Measurements from ENCODE around the gene POLD4.
A peak's percentile ranks its signal among the peaks of the same experiment; 100 is the strongest.
"Not testable (repeated sequence)": the region's sequence is repeated elsewhere in the genome, so short reads cannot be mapped to it uniquely, and the experiment has no call there.

POLD4 gene

DNA sequence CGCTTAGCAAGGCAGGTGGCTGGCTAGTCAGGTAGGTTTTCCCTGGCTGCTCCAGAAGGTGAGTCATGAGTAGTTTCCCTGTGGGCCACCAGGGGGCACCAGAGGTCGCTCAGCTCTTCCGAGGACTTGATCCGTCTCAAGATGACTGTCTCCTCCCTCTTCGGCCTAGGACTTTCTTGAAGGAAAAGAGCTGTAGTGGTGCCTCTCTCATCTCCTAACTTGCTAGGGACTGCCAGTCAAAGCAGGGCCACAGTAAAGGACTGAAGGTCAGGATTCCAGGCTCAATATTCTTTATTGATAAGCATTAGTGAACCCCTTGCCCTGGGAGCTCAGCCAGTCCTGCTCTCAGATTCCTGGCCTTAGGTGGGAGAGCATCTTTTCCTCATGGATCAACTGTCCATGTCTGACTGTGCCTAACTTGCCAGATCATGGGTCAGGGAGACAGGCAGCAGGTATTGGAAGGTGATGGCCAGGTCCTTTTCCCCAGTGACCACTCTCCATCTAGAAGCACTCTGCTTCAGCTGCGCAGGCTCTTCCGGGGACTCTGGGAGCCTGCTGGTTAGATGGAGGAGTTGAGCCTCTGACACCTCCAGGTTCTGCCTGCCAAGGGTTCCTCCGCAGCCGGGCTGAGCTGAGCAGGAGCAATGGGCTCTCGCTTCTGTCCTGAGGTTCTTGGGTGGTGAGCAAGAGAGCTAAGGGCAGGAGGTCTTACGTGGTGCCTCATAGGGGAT is 1.9 kb downstream of the POLD4 start:
- peak; percentile 12 to 54 for DNase-seq

DNA sequence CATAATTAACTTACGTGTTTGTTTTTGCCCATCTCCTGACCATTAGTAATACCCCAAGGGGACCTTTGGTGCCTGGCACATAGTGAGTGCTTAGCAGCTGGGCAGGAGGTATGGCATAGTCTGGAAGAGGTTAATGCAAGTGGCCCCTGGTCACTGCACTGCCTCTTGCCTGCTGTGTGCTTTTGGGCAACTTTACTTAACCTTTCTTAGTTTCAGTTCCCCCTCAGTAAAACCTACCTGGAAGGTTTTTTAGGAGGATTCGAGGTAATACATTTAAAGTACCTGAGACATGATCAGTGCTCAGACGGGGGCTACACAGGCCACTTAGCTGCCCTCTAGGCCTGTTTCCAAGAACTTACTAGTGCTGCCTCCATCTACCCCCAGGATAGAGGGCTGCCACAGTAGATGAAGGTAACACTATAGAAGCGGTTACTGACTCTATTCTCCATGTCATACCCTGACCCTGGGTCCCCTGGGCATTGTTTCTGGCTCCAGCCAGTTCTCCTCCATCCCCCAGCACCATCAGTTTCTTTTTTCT is 3.3 kb downstream of the POLD4 start:
- DNase-seq: no peak

GRCh38 chr11:67349457-67349856 is 3.9 kb downstream of the POLD4 start:
- DNase-seq: no peak

GRCh38 chr11:67349036-67349435 is 4.3 kb downstream of the POLD4 start:
- no peak for DNase-seq

DNA sequence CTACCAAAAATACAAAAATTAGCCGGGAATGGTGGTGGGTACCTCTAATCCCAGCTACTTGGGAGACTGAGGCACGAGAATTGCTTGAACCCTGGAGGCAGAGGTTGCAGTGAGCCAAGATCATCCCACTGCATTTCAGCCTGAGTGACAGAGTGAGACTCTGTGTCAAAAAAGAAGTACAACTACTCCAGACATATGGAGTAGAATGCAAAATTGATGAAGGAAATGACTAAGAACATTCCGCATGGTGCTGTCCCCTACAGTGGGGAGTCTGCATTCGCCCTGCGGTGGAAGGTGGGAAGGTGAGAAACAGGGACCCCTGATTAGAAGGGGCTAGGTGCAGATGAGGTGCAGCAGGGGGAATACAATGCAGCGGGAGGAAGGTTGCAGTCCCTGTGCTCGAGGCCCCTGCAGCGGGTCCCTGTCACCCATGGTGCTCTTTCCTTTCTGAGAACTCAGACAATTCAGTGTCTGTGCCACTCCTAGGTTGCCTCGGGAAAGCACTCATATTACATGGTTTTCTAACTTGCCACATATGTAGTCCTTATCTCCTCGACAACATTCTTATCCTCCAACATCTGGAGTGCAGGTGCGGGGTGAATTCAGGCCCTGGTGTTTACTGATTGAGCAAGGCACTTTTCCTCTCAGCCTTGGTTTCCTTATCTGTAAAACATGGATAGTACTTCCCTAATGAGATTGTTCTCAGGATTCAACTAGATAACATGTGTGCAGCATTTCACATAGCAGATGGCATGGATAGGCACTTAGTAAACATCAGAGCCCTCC is 5.2 kb downstream of the POLD4 start:
- DNase-seq: no peak

DNA sequence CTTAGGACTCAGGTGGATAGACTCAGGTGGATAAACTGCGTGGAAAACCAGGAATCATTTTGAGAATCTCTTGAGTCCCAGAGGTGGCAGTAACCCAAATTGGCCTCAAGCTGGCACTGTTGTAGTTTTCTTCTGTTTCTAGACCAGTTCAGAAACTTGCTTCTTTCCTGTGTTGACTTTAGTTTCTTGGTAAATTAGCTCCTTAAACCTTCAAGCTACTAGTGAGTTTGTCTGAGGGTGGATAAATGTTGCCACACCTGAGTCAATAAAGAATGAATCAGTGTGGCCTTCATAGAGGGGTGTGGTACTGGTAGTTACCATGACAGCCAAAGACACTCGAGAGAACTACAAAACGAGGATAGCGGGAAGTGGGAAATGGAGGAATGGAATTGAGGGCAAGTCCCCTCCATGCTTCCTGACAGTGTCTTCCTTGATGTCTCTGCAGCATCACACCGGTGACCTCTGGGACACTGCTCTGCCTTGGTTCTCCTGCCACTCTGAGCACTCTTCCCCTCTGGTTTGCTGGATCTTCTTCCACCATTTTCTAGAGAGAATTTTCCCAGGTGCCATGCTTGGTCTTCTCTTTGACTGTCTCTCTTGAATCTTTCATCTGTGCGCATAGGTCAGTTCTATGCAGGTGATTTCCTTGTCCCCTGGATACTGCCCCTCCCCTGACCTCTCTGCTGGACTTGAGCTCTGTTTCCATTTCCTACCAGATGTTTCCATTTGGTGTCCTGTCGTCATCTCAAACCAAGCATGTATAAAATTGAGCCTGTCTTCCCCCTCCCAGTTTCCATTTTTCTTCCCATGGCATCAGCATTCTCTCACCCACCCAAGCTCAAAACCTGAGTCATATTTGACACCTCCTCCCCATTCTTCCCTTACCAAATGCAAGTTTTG is 7.2 kb downstream of the POLD4 start:
- DNase-seq: no peak

DNA sequence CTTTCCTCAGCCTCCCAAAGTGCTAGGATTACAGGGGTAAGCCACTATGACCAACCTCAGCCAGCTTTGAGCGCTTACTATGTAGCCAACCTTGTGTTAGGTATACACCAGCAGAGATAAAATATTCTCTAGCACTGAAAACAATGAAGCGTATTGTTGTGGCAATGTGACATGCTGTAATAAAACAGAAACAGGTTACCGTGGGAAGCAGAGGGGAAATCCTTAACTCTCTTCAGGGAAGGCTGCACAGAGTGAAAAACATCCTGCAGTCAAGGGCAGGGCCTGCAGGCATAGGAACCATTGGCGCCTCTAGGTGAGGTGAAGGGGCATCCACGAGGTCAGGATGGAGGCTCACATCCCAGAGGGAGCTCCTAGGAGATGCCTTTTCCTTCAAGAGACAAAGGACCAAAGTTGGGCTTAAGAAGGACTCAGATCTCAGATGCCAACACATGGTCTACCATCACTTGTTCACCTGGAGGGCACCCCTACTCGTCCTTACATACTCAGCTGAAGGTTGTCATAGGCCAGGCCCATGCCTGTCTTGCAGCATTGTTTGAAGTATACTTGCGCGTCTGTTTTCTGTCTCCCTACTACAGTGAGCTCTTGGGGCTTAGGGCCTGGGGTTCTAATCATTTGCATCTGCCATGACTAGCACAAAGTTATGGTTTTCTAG is 8.0 kb downstream of the POLD4 start:
- no peak for DNase-seq

DNA sequence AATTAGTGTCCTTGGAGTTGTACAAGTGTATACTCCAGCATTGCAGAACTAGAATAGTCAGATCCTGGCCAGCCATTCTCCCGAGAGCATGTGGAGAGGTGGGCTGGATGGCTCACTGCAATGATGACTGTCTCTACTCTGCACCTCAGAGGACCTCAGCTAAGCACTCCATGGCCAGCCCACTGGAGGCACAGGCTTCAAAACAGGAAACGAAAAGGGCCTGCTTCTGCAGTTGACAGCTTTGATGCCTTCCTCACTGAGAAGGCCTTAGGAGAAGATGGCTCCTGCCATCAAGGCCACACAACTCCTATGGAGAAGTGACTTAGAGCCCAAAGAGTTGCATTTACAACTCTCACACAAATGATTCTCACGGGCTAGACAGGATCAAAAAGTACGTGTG is 9.1 kb downstream of the POLD4 start:
- no peak for DNase-seq

- no peak for DNase-seq
Observed at GRCh38 chr11:67337257-67337656, 16.1 kb downstream of the POLD4 start.

- DNase-seq: no peak
Observed at GRCh38 chr11:67332081-67332691, 21.2 kb downstream of the POLD4 start.

DNA sequence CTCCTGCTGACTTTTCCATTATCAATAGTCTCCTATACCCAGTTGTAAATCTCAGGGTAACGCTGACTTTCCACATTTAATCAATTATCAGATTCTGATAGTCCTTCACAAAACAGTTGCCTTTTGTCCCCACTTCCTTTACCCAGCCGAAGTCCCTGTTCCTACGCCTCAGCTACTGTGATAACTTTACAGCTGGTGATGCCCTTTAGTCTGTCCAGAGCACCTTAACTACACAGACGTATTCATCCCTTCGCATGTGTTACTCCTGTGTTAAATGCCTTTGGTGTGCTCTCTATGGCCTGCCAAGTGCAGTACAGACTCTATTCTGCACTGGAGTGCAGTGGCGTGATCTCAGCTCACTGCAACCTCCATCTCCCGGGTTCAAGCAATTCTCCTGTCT is 29.8 kb downstream of the POLD4 start:
- DNase-seq: no peak

GRCh38 chr11:67322049-67322448 is 31.3 kb downstream of the POLD4 start:
- no peak for DNase-seq

- no peak for DNase-seq
Observed at GRCh38 chr11:67321313-67321871, 32.0 kb downstream of the POLD4 start.

DNA sequence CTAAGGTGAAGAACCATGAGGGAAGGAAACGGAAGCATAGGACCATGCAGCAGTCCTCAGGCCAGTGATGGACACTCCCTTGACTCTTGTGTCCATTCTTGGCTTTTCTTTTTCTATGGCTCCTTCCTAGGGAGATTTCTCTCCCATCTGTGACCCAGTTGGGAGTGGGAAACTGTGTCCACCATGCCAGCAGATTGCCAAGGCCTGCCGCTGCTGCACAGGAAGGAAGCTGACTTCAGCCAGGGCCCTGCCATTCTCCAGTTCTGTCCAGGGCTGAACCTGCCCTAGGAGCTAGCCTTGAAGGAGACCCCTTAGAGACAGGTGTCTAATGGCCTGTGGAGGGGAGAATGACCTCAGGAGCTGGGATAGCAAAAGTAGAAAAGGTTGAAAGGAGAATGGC is 32.7 kb downstream of the POLD4 start:
- DNase-seq: no peak

- no peak for DNase-seq
Observed at GRCh38 chr11:67320011-67320410, 33.3 kb downstream of the POLD4 start.

- not testable (repeated sequence) for DNase-seq
Observed at GRCh38 chr11:67318876-67319275, 34.5 kb downstream of the POLD4 start.

GRCh38 chr11:67317888-67318555 is 35.3 kb downstream of the POLD4 start:
- no peak for DNase-seq

- DNase-seq: peak; percentile 96 to 99
Observed at GRCh38 chr11:67317205-67317887, 36.0 kb downstream of the POLD4 start.

DNA sequence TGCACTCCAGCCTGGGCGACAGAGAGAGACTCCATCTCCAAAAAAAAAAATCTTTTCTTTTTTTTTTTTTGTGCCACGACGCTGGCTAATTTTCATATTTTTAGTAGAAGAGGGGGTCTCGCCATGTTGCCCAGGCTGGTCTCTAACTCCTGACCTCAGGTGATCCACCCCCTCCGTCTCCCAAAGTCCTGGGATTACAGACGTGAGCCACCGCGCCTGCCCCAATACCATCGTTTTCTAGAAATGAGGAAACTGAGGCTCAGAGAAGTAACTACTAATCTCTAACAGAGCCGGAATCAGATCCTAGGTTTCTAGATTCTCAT is 36.5 kb downstream of the POLD4 start:
- no peak for DNase-seq

DNA sequence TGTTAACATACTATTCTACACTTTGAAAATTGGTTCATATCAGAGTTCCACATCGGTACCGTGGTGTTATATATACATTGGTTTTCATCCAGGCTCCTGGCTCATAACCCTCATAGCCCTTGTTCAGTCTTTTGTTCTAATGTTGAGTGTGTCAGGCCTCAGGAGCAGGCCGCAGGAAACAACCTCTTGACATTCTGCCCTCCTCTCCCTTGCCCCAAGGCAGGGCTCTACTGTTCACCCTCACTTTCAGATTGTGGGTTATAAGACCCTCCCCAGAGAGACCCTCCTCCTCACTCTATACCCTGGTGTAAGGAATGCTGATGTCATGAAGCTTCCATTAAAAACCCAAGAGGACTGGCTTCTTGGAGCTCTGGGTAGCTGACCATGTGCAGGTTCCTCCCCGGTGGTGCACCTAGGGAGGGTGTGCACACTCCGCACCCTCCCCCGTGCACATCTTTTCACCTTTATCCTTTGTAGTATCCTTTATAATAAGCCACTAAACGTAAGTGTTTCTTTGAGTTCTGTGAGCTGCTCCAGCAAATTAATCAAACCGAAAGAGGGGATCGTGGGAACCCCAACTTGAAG is 37.9 kb downstream of the POLD4 start:
- no peak for DNase-seq
